IMR-90 (cell line): Measurements from ENCODE around the gene FBXW11. TPM values are rescaled to one million over a fixed set of nuclear protein-coding genes. Genes with fewer than 3 reads are reported as not detected.

Source experiments
- ATAC-seq: fragments of 200-7000 bp; cut with Tn5 transposase; 2 replicates; pipeline ENCODE4 v1.9.1; 2020; ENCODE audit warnings: low read depth, mild to moderate bottlenecking, moderate library complexity
- BruUV-seq: library from RNA; stranded (reverse); fragments of 400-500 nt; replicated peaks from 2 replicates; lab custom pipeline; 2021; lab: Mats Ljungman, UMichigan
- CTCF ChIA-PET: fragments of 300-600 bp; formaldehyde crosslinking; extraction: SDS; loops from one replicate; lab custom pipeline; 2021; ENCODE audit warnings: antibody characterized with exemption; lab: Yijun Ruan, JAX
- POLR2A ChIA-PET: fragments of 300-600 bp; sonication (Branson Sonifier 250); formaldehyde crosslinking; loops from one replicate; lab custom pipeline; 2022; ENCODE audit warnings: antibody characterized with exemption; ENCODE audit not compliant: unreplicated experiment; lab: Charles Lee
- DNase-seq: peaks from one replicate; pipeline ENCODE4 v3.0.0; 2013
- H2AFZ ChIP-seq: replicated peaks from 2 replicates; pipeline ENCODE3; 2013; ENCODE audit warnings: low read length, mild to moderate bottlenecking; ENCODE audit not compliant: poor library complexity
- H2AK5ac ChIP-seq: 2 replicates; pipeline ENCODE4 v1.6.1; 2013; ENCODE audit warnings: low read depth, low read length, inconsistent platforms
- H2AK9ac ChIP-seq: replicated peaks from 2 replicates; pipeline ENCODE3; 2013; ENCODE audit warnings: mild to moderate bottlenecking, low read depth, low read length, moderate library complexity; ENCODE audit not compliant: poor library complexity
- H2BK120ac ChIP-seq: 2 replicates; pipeline ENCODE4 v1.6.1; 2013; ENCODE audit warnings: low read depth, low read length, inconsistent platforms
- H2BK15ac ChIP-seq: 3 replicates; pipeline ENCODE4 v1.6.1; 2013; ENCODE audit warnings: low read depth, low read length, inconsistent platforms
- H2BK20ac ChIP-seq: 2 replicates; pipeline ENCODE4 v1.6.1; 2013; ENCODE audit warnings: low read depth, mild to moderate bottlenecking, inconsistent platforms, low read length, moderate library complexity
- H2BK5ac ChIP-seq: 2 replicates; pipeline ENCODE4 v1.6.1; 2013; ENCODE audit warnings: mild to moderate bottlenecking, low read depth, low read length, inconsistent platforms; ENCODE audit not compliant: poor library complexity, severe bottlenecking
- H3K14ac ChIP-seq: replicated peaks from 2 replicates; pipeline ENCODE4 v1.6.1; 2013; ENCODE audit warnings: low read depth, low read length, inconsistent platforms
- H3K18ac ChIP-seq: 2 replicates; pipeline ENCODE4 v1.6.1; 2013; ENCODE audit warnings: low read depth, low read length, control low read depth
- H3K23ac ChIP-seq: 2 replicates; pipeline ENCODE4 v1.6.1; 2013; ENCODE audit warnings: low read depth, low read length, inconsistent platforms
- H3K27ac ChIP-seq: 2 replicates; pipeline ENCODE4 v1.5.1; 2013; ENCODE audit warnings: mild to moderate bottlenecking, control low read depth, low read length; ENCODE audit not compliant: insufficient read depth
- H3K27me3 ChIP-seq: 2 replicates; pipeline ENCODE4 v1.6.1; 2013; ENCODE audit warnings: low read length; ENCODE audit not compliant: control insufficient read depth, insufficient read depth
- H3K36me3 ChIP-seq: 2 replicates; pipeline ENCODE4 v1.6.1; 2013; ENCODE audit warnings: low read length, mixed read lengths; ENCODE audit not compliant: control insufficient read depth, insufficient read depth
- H3K4ac ChIP-seq: 2 replicates; pipeline ENCODE4 v1.6.1; 2013; ENCODE audit warnings: low read depth, low read length, inconsistent platforms
- H3K4me1 ChIP-seq: 2 replicates; pipeline ENCODE4 v1.6.1; 2013; ENCODE audit warnings: low read length, mixed read lengths; ENCODE audit not compliant: control insufficient read depth, insufficient read depth
- H3K4me2 ChIP-seq: 2 replicates; pipeline ENCODE4 v1.6.1; 2013; ENCODE audit warnings: low read depth, mild to moderate bottlenecking, control low read depth, low read length, moderate library complexity
- H3K4me3 ChIP-seq: 2 replicates; pipeline ENCODE4 v1.5.1; 2013; ENCODE audit warnings: low read depth, mild to moderate bottlenecking, control low read depth, low read length, moderate library complexity; ENCODE audit not compliant: insufficient read depth
- H3K56ac ChIP-seq: 2 replicates; pipeline ENCODE4 v1.6.1; 2013; ENCODE audit warnings: low read length, inconsistent platforms; ENCODE audit not compliant: insufficient read depth; ENCODE audit errors: extremely low read depth
- H3K79me1 ChIP-seq, 2 experiments: 2 replicates each; pipeline ENCODE4 v1.6.1; 2013; ENCODE audit warnings: low read length in 2 of 2, inconsistent platforms in 1 of 2, low read depth in 1 of 2
- H3K9ac ChIP-seq: 2 replicates; pipeline ENCODE4 v1.6.1; 2013; ENCODE audit warnings: low read depth, low read length, control low read depth
- H3K9me1 ChIP-seq: 2 replicates; pipeline ENCODE4 v1.6.1; 2013; ENCODE audit warnings: low read length, inconsistent platforms; ENCODE audit not compliant: insufficient read depth
- H3K9me3 ChIP-seq: 2 replicates; pipeline ENCODE4 v1.6.1; 2013; ENCODE audit warnings: low read length; ENCODE audit not compliant: control insufficient read depth, insufficient read depth
- H4K20me1 ChIP-seq: 2 replicates; pipeline ENCODE4 v1.6.1; 2013; ENCODE audit warnings: low read length, inconsistent platforms; ENCODE audit not compliant: insufficient read depth
- H4K5ac ChIP-seq: 2 replicates; pipeline ENCODE4 v1.6.1; 2013; ENCODE audit warnings: mild to moderate bottlenecking, low read depth, low read length, control low read depth
- H4K8ac ChIP-seq, 2 experiments: 2 replicates each; pipeline ENCODE4 v1.6.1; 2013; ENCODE audit warnings: low read depth in 2 of 2, low read length in 2 of 2, control low read depth in 1 of 2, inconsistent platforms in 1 of 2
- H4K91ac ChIP-seq: 2 replicates; pipeline ENCODE4 v1.6.1; 2013; ENCODE audit warnings: low read depth, low read length, inconsistent platforms; ENCODE audit not compliant: insufficient read depth
- BHLHE40 ChIP-seq: fragments of 150-350 bp; IDR thresholded peaks from 2 replicates; pipeline ENCODE4 v1.6.1; 2016; ENCODE audit warnings: mild to moderate bottlenecking, low read depth, low read length
- CEBPB ChIP-seq: IDR thresholded peaks from 2 replicates; pipeline ENCODE4 v1.6.1; 2012; ENCODE audit warnings: low read depth, low read length, improper control_type of control experiment
- CHD1 ChIP-seq: IDR thresholded peaks from 2 replicates; pipeline ENCODE4 v1.6.1; 2012; ENCODE audit warnings: low read depth, low read length, improper control_type of control experiment
- CTCF ChIP-seq: conservative IDR thresholded peaks from 2 replicates; pipeline ENCODE4 v1.5.1; 2012; ENCODE audit warnings: mild to moderate bottlenecking, low read depth, low read length, improper control_type of control experiment
- ELK1 ChIP-seq: fragments of 150-350 bp; IDR thresholded peaks from 2 replicates; pipeline ENCODE4 v1.6.1; 2016; ENCODE audit warnings: low read depth, mild to moderate bottlenecking, low read length, moderate library complexity, borderline replicate concordance
- FOS ChIP-seq: fragments of 150-350 bp; IDR thresholded peaks from 2 replicates; pipeline ENCODE4 v1.6.1; 2016; ENCODE audit warnings: low read depth, low read length
- MAFK ChIP-seq: IDR thresholded peaks from 2 replicates; pipeline ENCODE4 v1.6.1; 2012; ENCODE audit warnings: low read depth, low read length, improper control_type of control experiment
- MAZ ChIP-seq: IDR thresholded peaks from 2 replicates; pipeline ENCODE4 v1.6.1; 2012; ENCODE audit warnings: low read depth, mild to moderate bottlenecking, low read length, improper control_type of control experiment, moderate library complexity, borderline replicate concordance
- MXI1 ChIP-seq: IDR thresholded peaks from 2 replicates; pipeline ENCODE4 v1.6.1; 2012; ENCODE audit warnings: low read depth, mild to moderate bottlenecking, low read length, moderate library complexity, borderline replicate concordance
- NFE2L2 ChIP-seq: fragments of 150-350 bp; IDR thresholded peaks from 2 replicates; pipeline ENCODE4 v1.6.1; 2016; ENCODE audit warnings: low read depth, mild to moderate bottlenecking, low read length
- POLR2A ChIP-seq: IDR thresholded peaks from 2 replicates; pipeline ENCODE4 v1.6.1; 2012; ENCODE audit warnings: mild to moderate bottlenecking, low read depth, low read length
- RAD21 ChIP-seq: IDR thresholded peaks from 2 replicates; pipeline ENCODE4 v1.6.1; 2012; ENCODE audit warnings: low read length, improper control_type of control experiment
- RCOR1 ChIP-seq: IDR thresholded peaks from 2 replicates; pipeline ENCODE4 v1.6.1; 2012; ENCODE audit warnings: mild to moderate bottlenecking, low read length, improper control_type of control experiment; ENCODE audit not compliant: insufficient replicate concordance
- RFX5 ChIP-seq: IDR thresholded peaks from 2 replicates; pipeline ENCODE4 v1.8.0; 2012; ENCODE audit warnings: low read depth, mild to moderate bottlenecking, low read length, moderate library complexity
- SMC3 ChIP-seq: fragments of 150-350 bp; IDR thresholded peaks from 2 replicates; pipeline ENCODE4 v1.6.1; 2016; ENCODE audit warnings: low read depth, mild to moderate bottlenecking, antibody characterized with exemption, low read length, moderate library complexity
- USF2 ChIP-seq: fragments of 150-350 bp; IDR thresholded peaks from 2 replicates; pipeline ENCODE4 v1.6.1; 2017; ENCODE audit warnings: mild to moderate bottlenecking, antibody characterized with exemption, low read length, low read depth
- WGBS, 2 experiments: methylation state at CpG; one replicate each; pipeline versions ENCODE4 v1.1.5 to v1.1.7; 2013; ENCODE audit warnings: missing lambda C conversion rate in 2 of 2; ENCODE audit not compliant: insufficient read length in 1 of 2; ENCODE audit errors: extremely low coverage in 2 of 2; 5-methylcytosine and 5-hydroxymethylcytosine counted together
- dilution Hi-C: fragments of 300-500 bp; cut with HindIII; formaldehyde crosslinking; loops from one replicate; pipeline ENCODE4 v1.14.3; 2018; ENCODE audit warnings: low sequenced_read_pairs; ENCODE audit not compliant: unreplicated experiment
- in situ Hi-C: fragments of 300-500 bp; cut with MboI; formaldehyde crosslinking; loops from 3 replicates; pipeline ENCODE4 v1.14.3; 2019; ENCODE audit warnings: low sequenced_read_pairs, inconsistent platforms, mixed read lengths
- intact Hi-C: fragments of 100-400 bp; cut with micrococcal nuclease; formaldehyde crosslinking; loops from 2 replicates; pipeline ENCODE4 v1.10.0; 2022
- polyA plus RNA-seq, 3 experiments: library from polyadenylated mRNA; depleted of rRNA; stranded (reverse); fragments of >200 nt; gene quantifications; 2 replicates each; pipeline ENCODE4 v1.2.3, GENCODE V29; 2012; ENCODE audit warnings: low replicate concordance in 1 of 3
- total RNA-seq: library from RNA; depleted of rRNA; stranded (reverse); fragments of >200 nt; gene quantifications from 2 replicates; pipeline ENCODE4 v1.2.3, GENCODE V29; 2012

The FBXW11 gene
- total and polyA plus RNA-seq, 2 of the 4 experiments (the other 2 are of a cell fraction) = 34.3 to 97.1 TPM

- no peak overlapping the region for H4K5ac ChIP-seq
- peaks cover 4% of the 10 kb centered on the region; the same call in 1 of the 2 replicates for H3K9me1 ChIP-seq
- H3K4me1 ChIP-seq = no peaks in the 10 kb centered on the region
- no peak overlapping the region for H3K27ac ChIP-seq
- H3K4me2 ChIP-seq = no peak overlapping the region
- no peak overlapping the region for H4K8ac ChIP-seq
- no peak for ATAC-seq
- no peak overlapping the region for H2BK20ac ChIP-seq
- H3K79me1 ChIP-seq = peaks cover 0 to 3% of the 10 kb centered on the region in 2 experiments; a peak in 2 of 4 replicates
- no peak overlapping the region for H3K9ac ChIP-seq
- H2BK15ac ChIP-seq = no peak overlapping the region
- no peak overlapping the region for H3K4ac ChIP-seq
- WGBS, 2 experiments = no CpG with 5 or more reads among the region's 4 CpGs
- TF ChIP-seq ELK1 = no peak
- TF ChIP-seq NFE2L2 = no peak
- TF ChIP-seq MAZ = no peak
- no peak for TF ChIP-seq POLR2A
- TF ChIP-seq MXI1 = no peak
- TF ChIP-seq CTCF = no peak
- TF ChIP-seq FOS = no peak
- TF ChIP-seq SMC3 = no peak
- no peak for TF ChIP-seq RAD21
- TF ChIP-seq RFX5 = no peak
- no peak for TF ChIP-seq USF2
- no peak for TF ChIP-seq CHD1
- TF ChIP-seq RCOR1 = no peak
- no peak for TF ChIP-seq BHLHE40
- TF ChIP-seq CEBPB = no peak
- TF ChIP-seq MAFK = no peak
- no peaks in the 10 kb centered on the region for H3K27me3 ChIP-seq
- POLR2A ChIA-PET = no interaction called here
- no peaks in the 10 kb centered on the region for H3K9me3 ChIP-seq
- no peak overlapping the region for H2AK5ac ChIP-seq
- CTCF ChIA-PET = no interaction called here
- no peak overlapping the region for H3K14ac ChIP-seq
- no peak overlapping the region for H2AFZ ChIP-seq
- H3K4me3 ChIP-seq = no peak overlapping the region
- DNase-seq = no peak
- in situ Hi-C loops = loop anchor here (10.0 to 25.0 kb wide), 3 partner anchors 132 to 632 kb away; partner anchors contain the start of gene FGF18
- no TSS peak for BruUV-seq
- H4K91ac ChIP-seq = no peak overlapping the region
- no peak overlapping the region for H3K23ac ChIP-seq
- dilution Hi-C loops = no loop called here
- H3K36me3 ChIP-seq = peaks cover 35% of the 10 kb centered on the region
- H2BK120ac ChIP-seq = no peak overlapping the region
- no peak overlapping the region for H3K18ac ChIP-seq
- intact Hi-C loops = no loop called here
- H2AK9ac ChIP-seq = no peak overlapping the region
- no peak overlapping the region for H2BK5ac ChIP-seq
- H4K20me1 ChIP-seq = no peaks in the 10 kb centered on the region
- no peak overlapping the region for H3K56ac ChIP-seq
Measured at GRCh38 chr5:172046593-172046992, 40.2 kb upstream of the FBXW11 start.
